Stimulated activated CD8-positive, alpha-beta memory T cell treated with anti-CD3 and anti-CD28 coated beads, Interleukin-2, amount 100 ng/mL, for 1 hour (primary cell): ENCODE data around the gene IRAK1.

Experiments
- DNase-seq, 2 donors: peaks; one replicate each; pipeline ENCODE4 v3.0.0-alpha.2; 2020; ENCODE audit warnings: low read depth in 2 of 2

IRAK1 gene

GRCh38 chrX:154040863-154041262, 21.2 kb upstream of the IRAK1 start:
- DNase-seq, result no peak

- DNase-seq, result no peak
These were observed 20.6 kb upstream of the IRAK1 start for GRCh38 chrX:154040307-154040756.

- no peak for DNase-seq
These were observed 19.9 kb upstream of the IRAK1 start for GRCh38 chrX:154039577-154039976.

GRCh38 chrX:154038656-154039055, 19.0 kb upstream of the IRAK1 start:
- DNase-seq, result no peak

GRCh38 chrX:154037754-154038153, 18.1 kb upstream of the IRAK1 start:
- no peak for DNase-seq

- DNase-seq, result no peak
These were observed 16.8 kb upstream of the IRAK1 start for GRCh38 chrX:154036513-154036912.

GRCh38 chrX:154033848-154034247, 14.1 kb upstream of the IRAK1 start:
- no peak for DNase-seq

- DNase-seq, result no peak
These were observed 13.0 kb upstream of the IRAK1 start for GRCh38 chrX:154032653-154033052.

GRCh38 chrX:154032160-154032559, 12.5 kb upstream of the IRAK1 start:
- no peak for DNase-seq

- no peak for DNase-seq
These were observed 11.1 kb upstream of the IRAK1 start for GRCh38 chrX:154030715-154031305.

- DNase-seq, result no peak
These were observed 10.6 kb upstream of the IRAK1 start for GRCh38 chrX:154030266-154030665.

- DNase-seq, result no peak
These were observed 9.7 kb upstream of the IRAK1 start for GRCh38 chrX:154029439-154029838.

- DNase-seq, result no peak
These were observed 8.9 kb upstream of the IRAK1 start for GRCh38 chrX:154028502-154029184.

GRCh38 chrX:154027986-154028385, 8.3 kb upstream of the IRAK1 start:
- no peak for DNase-seq

GRCh38 chrX:154027022-154027402, 7.3 kb upstream of the IRAK1 start:
- no peak for DNase-seq

GRCh38 chrX:154026136-154027021, 6.7 kb upstream of the IRAK1 start:
- DNase-seq, result no peak

GRCh38 chrX:154025230-154025629, 5.5 kb upstream of the IRAK1 start:
- no peak for DNase-seq

GRCh38 chrX:154024271-154024670, 4.6 kb upstream of the IRAK1 start:
- DNase-seq, result no peak

- no peak for DNase-seq
These were observed 3.7 kb upstream of the IRAK1 start for GRCh38 chrX:154023276-154024000.

GRCh38 chrX:154022108-154022507, 2.4 kb upstream of the IRAK1 start:
- no peak for DNase-seq

- no peak for DNase-seq
These were observed 1.5 kb upstream of the IRAK1 start for GRCh38 chrX:154021131-154021611.
